ENCODE measurements around the gene SMIM5. TPM values are rescaled to one million over a fixed set of nuclear protein-coding genes. Genes with fewer than 3 reads are reported as not detected.

Gene SMIM5
- total RNA-seq, 4 donors from 2014 or later, result 17.3 to 41.1 (median 25.0) TPM

DNA sequence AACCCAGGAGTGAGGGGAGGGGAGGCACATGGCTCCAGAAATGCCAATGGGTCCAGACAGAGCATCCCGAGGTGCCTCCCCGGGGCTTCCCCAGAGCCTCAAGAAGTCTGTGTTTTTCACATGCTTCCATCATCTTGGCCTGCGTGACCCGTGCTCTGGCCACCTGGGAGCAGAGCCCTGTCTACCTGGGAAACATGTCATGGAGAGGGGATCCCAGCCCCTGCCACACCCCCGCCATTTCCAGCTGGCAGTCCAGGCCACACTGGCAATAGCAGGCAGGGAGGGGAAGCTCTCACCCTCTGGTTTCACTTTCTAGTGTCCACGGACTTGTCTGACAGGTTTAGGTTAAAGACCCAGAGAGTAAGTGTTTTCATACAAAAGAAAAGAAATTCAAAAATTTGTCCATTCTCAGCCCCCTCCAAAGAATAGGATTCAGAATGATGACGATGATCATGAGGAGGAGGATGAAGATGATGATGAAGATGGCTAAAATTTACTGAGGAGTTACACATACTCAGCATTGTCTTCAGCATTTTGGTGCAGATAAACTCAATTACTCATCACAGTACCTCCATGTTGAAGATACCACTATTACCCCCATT is 9.0 kb downstream of the SMIM5 start:
- 77 to 87% methylated on average over 7 of the region's 7 CpGs for WGBS, 2 donors
- DNase-seq (ENCODE audit: low spot score in 2 of 2), result no peak
- H3K36me3 ChIP-seq, result peaks cover 0 to 75% (median 0%) of the 10 kb centered on the region in 3 donors

DNA sequence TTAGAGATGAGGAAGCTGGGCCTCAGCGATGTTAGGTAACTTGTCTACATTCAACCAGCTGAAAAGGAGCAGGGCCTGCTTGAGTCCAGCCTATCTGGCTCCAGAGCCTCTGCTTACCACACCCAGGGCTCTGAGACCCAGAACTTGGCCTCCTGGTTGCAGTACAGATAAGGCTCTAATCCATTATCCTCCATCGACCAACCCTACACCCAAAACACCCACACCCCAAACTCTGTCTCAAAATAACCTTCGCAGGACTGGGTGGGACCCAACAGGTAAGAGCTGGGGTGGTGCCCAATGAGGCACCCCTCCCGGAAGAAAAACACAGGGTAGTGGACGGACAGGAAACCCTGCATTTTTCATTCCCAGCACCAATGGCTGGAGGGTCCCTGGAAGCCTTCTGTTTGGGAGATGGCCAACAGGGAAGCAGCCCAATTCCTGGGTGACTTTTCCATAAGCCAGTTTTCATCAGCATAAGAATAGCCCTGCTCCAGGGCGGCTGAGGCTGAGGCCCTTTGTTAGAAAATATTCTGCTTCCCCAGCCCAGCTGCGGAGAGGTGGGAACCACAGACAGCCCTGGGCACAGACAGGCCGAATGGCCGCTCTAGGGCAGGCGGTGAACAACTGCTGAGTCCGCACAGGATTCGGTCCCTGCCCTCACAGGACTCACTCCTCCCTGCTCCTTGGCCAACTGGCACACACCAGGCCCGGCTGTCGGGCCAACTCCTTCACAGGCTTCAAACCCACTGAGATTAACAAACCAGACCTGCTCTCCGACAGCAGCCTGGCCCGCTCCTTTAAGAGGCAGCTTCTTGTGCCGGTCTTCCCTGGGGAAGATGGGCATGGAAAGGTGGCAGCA is 9.8 kb downstream of the SMIM5 start:
- no peak overlapping the region for H3K4me3 ChIP-seq

More for the DNA sequence above, 9.0 kb downstream of the SMIM5 start:
- TF ChIP-seq, protein P1, sequence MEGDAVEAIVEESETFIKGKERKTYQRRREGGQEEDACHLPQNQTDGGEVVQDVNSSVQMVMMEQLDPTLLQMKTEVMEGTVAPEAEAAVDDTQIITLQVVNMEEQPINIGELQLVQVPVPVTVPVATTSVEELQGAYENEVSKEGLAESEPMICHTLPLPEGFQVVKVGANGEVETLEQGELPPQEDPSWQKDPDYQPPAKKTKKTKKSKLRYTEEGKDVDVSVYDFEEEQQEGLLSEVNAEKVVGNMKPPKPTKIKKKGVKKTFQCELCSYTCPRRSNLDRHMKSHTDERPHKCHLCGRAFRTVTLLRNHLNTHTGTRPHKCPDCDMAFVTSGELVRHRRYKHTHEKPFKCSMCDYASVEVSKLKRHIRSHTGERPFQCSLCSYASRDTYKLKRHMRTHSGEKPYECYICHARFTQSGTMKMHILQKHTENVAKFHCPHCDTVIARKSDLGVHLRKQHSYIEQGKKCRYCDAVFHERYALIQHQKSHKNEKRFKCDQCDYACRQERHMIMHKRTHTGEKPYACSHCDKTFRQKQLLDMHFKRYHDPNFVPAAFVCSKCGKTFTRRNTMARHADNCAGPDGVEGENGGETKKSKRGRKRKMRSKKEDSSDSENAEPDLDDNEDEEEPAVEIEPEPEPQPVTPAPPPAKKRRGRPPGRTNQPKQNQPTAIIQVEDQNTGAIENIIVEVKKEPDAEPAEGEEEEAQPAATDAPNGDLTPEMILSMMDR (IDR thresholded peaks at IDR 0.05), result no peak
- no peak for TF ChIP-seq EP300 (IDR thresholded peaks at IDR 0.05)
- TF ChIP-seq POLR2A (IDR thresholded peaks at IDR 0.05), result no peak
- Histone ChIP-seq H3K27me3 (no peaks in the 10 kb centered on the region), H3K4me1 (peaks cover 0 to 5% (median 2%) of the 10 kb centered on the region in 4 donors), H3K4me3 (no peak overlapping the region), H3K9me3 (no peaks in the 10 kb centered on the region), H3K27ac (peak overlapping the region in 2 of 4 donors; percentile 23 to 38)

DNA sequence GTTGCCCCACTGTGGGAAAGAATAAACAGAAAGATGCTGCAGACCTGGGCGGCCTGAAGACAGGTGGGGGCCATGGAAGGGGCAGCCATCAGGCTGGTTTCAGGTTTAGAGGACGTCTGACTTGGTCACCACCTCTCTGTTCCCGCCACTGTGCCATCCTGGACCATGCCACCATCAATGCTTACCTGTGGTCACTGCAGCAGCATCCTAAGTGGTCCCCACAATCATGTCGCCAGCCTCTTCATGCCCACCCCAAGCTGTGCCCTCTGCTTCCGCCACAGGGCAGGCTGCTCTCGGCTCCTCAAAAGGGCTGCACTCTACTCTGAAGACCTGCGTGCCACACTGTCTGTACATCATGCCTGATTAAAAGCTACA is 10.4 kb downstream of the SMIM5 start:
- Histone ChIP-seq H3K4me1 (no peaks in the 10 kb centered on the region), H3K27ac (peak overlapping the region in 2 of 4 donors; percentile 10 to 36), H3K4me3 (no peak overlapping the region), H3K27me3 (no peaks in the 10 kb centered on the region), H3K9me3 (no peaks in the 10 kb centered on the region), H3K36me3 (peaks cover 0 to 74% (median 0%) of the 10 kb centered on the region in 3 donors)
- 86 to 91% methylated on average over 7 of the region's 7 CpGs for WGBS, 2 donors
- DNase-seq (ENCODE audit: low spot score in 2 of 2), result no peak
- no peak for TF ChIP-seq POLR2A (IDR thresholded peaks at IDR 0.05)
- TF ChIP-seq, protein P1 (IDR thresholded peaks at IDR 0.05), result no peak
- TF ChIP-seq EP300 (IDR thresholded peaks at IDR 0.05), result no peak

More for the DNA sequence above, 9.8 kb downstream of the SMIM5 start:
- H3K9me3 ChIP-seq, result no peaks in the 10 kb centered on the region
- no peak for DNase-seq (ENCODE audit: low spot score in 2 of 2)
- TF ChIP-seq, protein P1 (IDR thresholded peaks at IDR 0.05), result no peak
- TF ChIP-seq POLR2A (IDR thresholded peaks at IDR 0.05) (no peak), EP300 (IDR thresholded peaks at IDR 0.05) (no peak)
- H3K4me1 ChIP-seq, result no peaks in the 10 kb centered on the region
- H3K27me3 ChIP-seq, result no peaks in the 10 kb centered on the region
- H3K36me3 ChIP-seq, result peaks cover 0 to 77% (median 0%) of the 10 kb centered on the region in 3 donors
- WGBS, 2 donors, result 83 to 89% methylated on average over 8 to 15 of the region's 17 CpGs
- H3K27ac ChIP-seq, result peak overlapping the region in 3 of 4 donors; percentile 10 to 44 (median 38)

DNA sequence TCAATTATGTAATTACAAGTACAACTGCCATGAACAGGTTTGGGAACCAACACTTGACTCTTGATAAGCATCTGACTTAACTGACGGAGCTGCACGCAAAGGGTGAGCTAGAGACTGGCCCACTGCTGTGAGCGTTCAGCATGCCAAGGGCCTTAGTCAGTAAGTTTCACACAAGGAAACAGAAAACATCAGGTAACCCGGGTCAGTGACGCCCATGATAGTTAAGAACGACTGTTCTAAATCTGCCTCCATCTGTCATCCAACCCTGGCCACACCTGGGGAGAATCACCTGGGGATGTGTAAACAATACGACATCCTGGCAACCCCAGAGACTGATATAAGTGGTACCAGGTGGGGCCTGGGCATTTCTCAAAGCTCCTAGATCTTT is 12.3 kb downstream of the SMIM5 start:
- Histone ChIP-seq H3K27ac (peak overlapping the region in 2 of 4 donors; percentile 12 to 67), H3K36me3 (peaks cover 0 to 74% (median 0%) of the 10 kb centered on the region in 3 donors)
- 72 to 79% methylated on average over 7 of the region's 7 CpGs for WGBS, 2 donors

More for the DNA sequence above, 12.3 kb downstream of the SMIM5 start:
- Histone ChIP-seq H3K4me3 (no peak overlapping the region), H3K27me3 (no peaks in the 10 kb centered on the region), H3K4me1 (peaks cover 0 to 16% (median 0%) of the 10 kb centered on the region in 4 donors), H3K9me3 (no peaks in the 10 kb centered on the region)
- DNase-seq (ENCODE audit: low spot score in 2 of 2), result no peak
- TF ChIP-seq EP300 (IDR thresholded peaks at IDR 0.05), result no peak
- TF ChIP-seq, protein P1 (IDR thresholded peaks at IDR 0.05), result no peak
- no peak for TF ChIP-seq POLR2A (IDR thresholded peaks at IDR 0.05)
